ENCODE data around the gene RALGAPA2. TPM values are rescaled to one million over a fixed set of nuclear protein-coding genes. Genes with fewer than 3 reads are reported as not detected.

Gene RALGAPA2
- total RNA-seq, 1 experiment from 2014 or later, result 10.8 TPM

GRCh38 chr20:20759132-20759531, 46.7 kb upstream of the RALGAPA2 start:
- BruUV-seq (replicated peaks), result no TSS peak
- Histone ChIP-seq H3K9me3 (ENCODE audit: control insufficient read depth in 1 of 2, insufficient read depth in 1 of 2, low read depth in 1 of 2, low read length in 2 of 2) (no peaks in the 10 kb centered on the region), H3K36me3 (ENCODE audit: control insufficient read depth in 1 of 2, insufficient read depth in 2 of 2, low read length in 2 of 2) (no peaks in the 10 kb centered on the region), H3K9me2 (ENCODE audit: insufficient read depth) (no peaks in the 10 kb centered on the region), H3K4me1 (ENCODE audit: control insufficient read depth in 1 of 2, insufficient read depth in 2 of 2, low read length in 2 of 2) (no peaks in the 10 kb centered on the region), H3K27ac (ENCODE audit: low read depth, low read length) (no peak overlapping the region), H3K9ac (ENCODE audit: low read length) (no peak overlapping the region), H3K4me2 (ENCODE audit: low read length) (no peak overlapping the region), H4K20me1 (ENCODE audit: insufficient read depth) (no peaks in the 10 kb centered on the region), H3K79me2 (ENCODE audit: insufficient read depth, low read length) (no peaks in the 10 kb centered on the region), H3K27me3 (ENCODE audit: insufficient read depth, low read length) (peaks cover 44% of the 10 kb centered on the region), H3K4me3 (replicated peaks in 1 of 2; ENCODE audit: low read depth in 1 of 2, low read length in 2 of 2) (no peak overlapping the region), H2AFZ (ENCODE audit: low read depth, low read length, poor library complexity, severe bottlenecking) (no peak overlapping the region)
- RAD21 ChIA-PET (ENCODE audit: low non-redundant PET in 1 of 2, low total read pairs in 2 of 2, uncharacterized antibody in 2 of 2, unreplicated experiment in 2 of 2), result no interaction called here
- DNase-seq (ENCODE audit: low read depth, low spot score), result no peak
- TF ChIP-seq SIN3A (IDR thresholded peaks at IDR 0.05; ENCODE audit: low read depth) (no peak), POLR2AphosphoS5 (IDR thresholded peaks at IDR 0.05; ENCODE audit: low read depth, low read length) (no peak), POLR2A (IDR thresholded peaks at IDR 0.05; ENCODE audit: borderline replicate concordance, extremely low read depth, insufficient read depth, insufficient read length) (no peak), RAD21 (IDR thresholded peaks at IDR 0.05; ENCODE audit: low read depth) (no peak), CEBPB (IDR thresholded peaks at IDR 0.05; ENCODE audit: low read depth) (no peak), ATF3 (IDR thresholded peaks at IDR 0.05) (no peak), REST (IDR thresholded peaks at IDR 0.05; ENCODE audit: low read depth) (no peak), YY1 (IDR thresholded peaks at IDR 0.05; ENCODE audit: extremely low read depth, insufficient replicate concordance, low read depth, low read length) (no peak), FOSL1 (IDR thresholded peaks at IDR 0.05; ENCODE audit: low read depth) (no peak), TCF7L2 (IDR thresholded peaks at IDR 0.05; ENCODE audit: borderline replicate concordance, extremely low read depth, insufficient read depth, insufficient read length) (no peak), SP1 (IDR thresholded peaks at IDR 0.05; ENCODE audit: low read depth) (no peak), CTCF (IDR thresholded peaks at IDR 0.05 in 2 of 3, conservative IDR thresholded peaks at IDR 0.05 in 1 of 3; ENCODE audit: borderline replicate concordance in 1 of 3, insufficient read depth in 1 of 3, low read depth in 2 of 3, low read length in 2 of 3) (no peak), SRF (IDR thresholded peaks at IDR 0.05; ENCODE audit: low read depth) (no peak), ZBTB33 (IDR thresholded peaks at IDR 0.05; ENCODE audit: extremely low read depth, insufficient replicate concordance, low read length) (no peak), EZH2 (IDR thresholded peaks at IDR 0.05) (no peak), ZFX (IDR thresholded peaks at IDR 0.05) (no peak), EGR1 (IDR thresholded peaks at IDR 0.05; ENCODE audit: low read depth) (no peak)
- ATAC-seq, result no peak
- intact Hi-C loops (cut with micrococcal nuclease), result no loop called here
- POLR2A ChIA-PET, result no interaction called here
- CTCF ChIA-PET, result no interaction called here

Data from HCT116 (cell line).